Activated gamma-delta T cell treated with anti-CD3 and anti-CD28 coated beads, Interleukin-2, amount 50 U/mL, for 16 hours (primary cell): ENCODE measurements around the gene CUEDC1.
"Not testable (repeated sequence)": the region's sequence is repeated elsewhere in the genome, so short reads cannot be mapped to it uniquely, and the experiment has no call there.

ENCODE experiments used
- DNase-seq: peaks from one replicate; pipeline ENCODE4 v3.0.0-alpha.2; 2020; ENCODE audit warnings: low read depth

Gene CUEDC1

DNA sequence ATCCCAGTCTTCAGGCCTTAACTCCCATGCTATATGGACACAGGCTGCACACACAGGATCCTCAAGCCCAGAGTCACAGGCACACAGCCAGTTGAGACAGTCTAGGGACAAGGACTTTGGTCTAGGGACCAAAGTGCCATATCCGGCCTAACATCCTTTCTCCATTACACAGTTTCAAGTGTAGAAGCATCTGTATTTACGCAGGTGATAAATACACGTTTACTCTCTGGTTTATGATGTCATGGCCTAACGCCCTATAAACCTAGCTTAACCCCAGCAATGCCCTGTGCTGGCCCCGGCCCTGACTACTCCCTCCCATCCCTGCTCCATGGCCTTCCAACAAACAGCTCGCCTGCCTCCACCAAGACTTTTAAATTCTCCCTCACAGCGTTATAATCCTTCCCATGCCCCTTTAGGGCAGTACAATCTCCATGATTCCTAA lies 17.1 kb downstream of the CUEDC1 start:
- DNase-seq, result no peak

DNA sequence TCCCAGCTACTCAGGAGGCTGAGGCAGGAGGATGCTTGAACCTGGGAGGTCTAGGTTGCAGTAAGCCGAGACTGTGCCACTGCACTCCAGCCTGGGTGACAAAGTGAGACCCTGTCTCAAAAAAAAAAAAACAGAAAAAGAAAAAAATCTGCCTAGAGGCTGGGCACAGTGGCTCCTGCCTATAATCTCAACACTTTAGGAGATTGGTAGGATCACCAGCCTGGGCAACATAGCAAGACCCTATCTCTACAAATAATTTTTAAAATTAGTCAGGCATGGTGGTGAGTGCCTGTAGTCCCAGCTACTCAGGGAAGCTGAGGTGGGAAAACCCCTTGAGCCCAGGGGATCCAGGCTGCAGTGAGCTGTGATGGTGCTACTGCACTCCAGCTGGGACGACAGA lies 17.7 kb downstream of the CUEDC1 start:
- DNase-seq, result no peak

DNA sequence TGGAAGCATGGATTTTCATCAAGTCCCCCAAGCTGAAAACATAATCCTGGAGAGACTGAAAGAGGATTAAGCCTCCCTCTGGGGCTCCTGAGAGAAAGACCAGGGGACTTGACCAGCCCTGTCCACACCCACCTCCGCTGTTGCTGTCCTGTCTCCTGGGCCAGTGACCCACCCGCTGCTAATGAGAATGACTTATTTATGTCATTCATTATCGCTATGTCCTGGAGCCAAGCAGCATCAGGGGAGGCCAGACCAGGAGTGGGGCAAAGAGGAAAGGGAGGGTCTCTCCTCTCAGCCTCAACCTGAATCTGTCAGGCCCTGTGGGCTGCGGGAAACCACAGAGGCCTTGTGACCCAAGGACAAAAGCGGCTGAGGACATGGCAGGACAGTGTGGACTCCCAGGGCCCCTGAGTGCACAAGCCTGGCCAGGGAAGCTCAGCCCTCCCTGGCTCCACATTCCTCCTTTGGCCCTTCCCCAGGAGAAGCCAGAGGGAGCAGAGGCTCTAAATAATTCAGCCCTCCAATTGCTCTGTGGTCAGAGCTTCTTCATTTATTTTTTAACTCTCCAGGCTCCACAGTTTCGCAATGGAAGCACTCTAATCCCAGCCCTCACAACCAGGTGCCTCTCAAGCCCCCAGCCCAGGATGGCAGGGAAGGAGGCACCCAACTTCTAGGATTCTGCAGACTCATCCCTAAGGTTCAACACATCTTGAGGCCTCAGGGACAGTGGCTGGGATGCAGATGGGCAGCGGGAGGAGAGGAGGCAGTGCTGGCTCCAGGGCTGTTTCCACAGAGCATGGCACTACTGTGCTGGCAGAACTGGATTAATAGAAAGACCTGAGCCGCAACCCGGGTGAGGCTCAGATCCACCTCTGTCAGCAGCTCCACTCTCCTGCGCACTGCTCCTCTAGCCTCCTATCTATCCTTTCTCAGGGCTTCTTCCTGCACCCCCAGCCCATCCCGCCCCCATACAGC lies 19.1 kb downstream of the CUEDC1 start:
- DNase-seq, result no peak

DNA sequence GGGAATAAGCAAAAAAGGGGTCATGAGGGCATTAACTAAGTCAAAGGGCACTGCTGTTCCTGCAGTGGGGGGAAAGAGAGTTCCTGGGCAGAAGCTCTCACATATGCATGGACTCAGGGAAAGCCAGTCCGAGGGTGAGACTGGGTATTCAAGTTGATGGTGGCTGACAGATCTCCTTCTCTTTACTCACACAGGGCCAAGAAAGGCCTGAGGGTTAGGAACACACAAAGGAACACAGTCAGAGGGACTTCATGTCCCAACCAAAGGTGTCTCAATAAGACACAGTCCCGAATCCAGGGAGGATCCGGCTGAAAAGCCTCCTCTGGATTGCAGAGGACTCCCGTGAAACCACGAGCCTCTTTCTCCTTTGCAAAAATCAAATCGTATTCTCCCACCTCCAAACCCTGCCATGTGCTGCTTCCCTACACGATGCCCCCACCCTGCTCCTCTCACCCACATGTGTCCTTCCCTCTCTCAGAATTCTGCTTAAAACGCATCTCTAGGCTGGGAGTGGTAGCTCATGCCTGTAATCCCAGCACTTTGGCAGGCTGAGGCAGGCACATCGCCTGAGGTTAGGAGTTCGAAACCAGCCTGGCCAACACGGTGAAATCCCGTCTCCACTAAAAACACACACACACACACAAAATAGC lies 23.6 kb downstream of the CUEDC1 start:
- no peak for DNase-seq

DNA sequence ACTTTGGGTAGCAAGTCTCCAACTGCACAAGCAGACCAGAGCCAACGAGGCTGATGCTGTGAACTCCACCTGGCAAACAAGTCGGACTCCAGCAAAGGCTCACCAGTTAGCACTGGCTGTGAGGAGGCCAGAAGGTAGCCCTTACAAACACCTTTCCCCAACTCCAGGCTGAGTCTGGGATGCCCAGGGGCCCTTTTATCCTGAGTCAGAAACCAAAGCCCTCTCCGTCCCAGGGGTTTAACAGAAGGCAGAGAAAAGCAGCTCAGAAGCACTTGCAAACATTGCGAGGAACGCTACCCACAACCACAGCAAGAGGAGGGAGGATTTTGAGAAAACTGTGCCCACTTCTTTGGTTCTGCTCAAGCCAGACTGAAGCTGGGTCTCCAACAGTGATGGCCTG lies 25.0 kb downstream of the CUEDC1 start:
- no peak for DNase-seq

DNA sequence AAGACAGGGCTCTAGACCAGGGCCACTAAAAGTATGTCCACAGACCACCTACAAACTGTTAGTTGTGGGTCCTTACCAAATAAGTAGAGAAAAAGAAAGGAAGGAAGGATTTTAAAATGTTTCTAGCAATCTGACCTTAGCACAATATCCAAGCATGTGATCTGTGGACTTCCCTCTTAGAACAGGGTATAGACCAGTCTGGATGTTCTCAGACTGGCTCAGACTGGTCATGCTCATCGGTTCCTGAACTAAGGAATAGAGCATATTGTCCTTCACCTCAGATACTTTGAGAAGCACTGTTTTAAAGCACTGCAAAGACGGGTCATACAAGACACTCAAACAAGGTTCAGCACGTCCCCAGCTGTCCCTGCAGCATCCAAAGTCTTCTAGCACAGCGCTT lies 25.8 kb downstream of the CUEDC1 start:
- DNase-seq, result no peak

DNA sequence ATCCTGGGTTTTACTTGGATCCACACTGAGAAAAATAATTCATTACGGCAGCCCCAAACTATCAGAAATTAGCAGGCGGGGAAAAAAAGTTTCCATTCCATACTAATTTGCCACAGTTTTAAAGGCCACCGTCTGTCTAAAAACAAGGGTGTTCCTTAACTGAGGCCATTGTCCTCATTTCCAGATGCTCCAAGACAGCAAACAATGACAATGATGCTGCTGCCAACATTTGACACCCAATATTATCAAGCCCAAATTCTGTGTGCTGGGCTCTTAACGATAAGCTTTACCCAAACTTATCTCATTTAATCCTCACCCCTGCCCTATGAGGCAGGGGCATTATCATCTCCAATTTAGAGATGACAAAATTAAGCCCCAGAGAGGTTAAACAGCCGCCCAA lies 26.3 kb downstream of the CUEDC1 start:
- DNase-seq, result no peak

DNA sequence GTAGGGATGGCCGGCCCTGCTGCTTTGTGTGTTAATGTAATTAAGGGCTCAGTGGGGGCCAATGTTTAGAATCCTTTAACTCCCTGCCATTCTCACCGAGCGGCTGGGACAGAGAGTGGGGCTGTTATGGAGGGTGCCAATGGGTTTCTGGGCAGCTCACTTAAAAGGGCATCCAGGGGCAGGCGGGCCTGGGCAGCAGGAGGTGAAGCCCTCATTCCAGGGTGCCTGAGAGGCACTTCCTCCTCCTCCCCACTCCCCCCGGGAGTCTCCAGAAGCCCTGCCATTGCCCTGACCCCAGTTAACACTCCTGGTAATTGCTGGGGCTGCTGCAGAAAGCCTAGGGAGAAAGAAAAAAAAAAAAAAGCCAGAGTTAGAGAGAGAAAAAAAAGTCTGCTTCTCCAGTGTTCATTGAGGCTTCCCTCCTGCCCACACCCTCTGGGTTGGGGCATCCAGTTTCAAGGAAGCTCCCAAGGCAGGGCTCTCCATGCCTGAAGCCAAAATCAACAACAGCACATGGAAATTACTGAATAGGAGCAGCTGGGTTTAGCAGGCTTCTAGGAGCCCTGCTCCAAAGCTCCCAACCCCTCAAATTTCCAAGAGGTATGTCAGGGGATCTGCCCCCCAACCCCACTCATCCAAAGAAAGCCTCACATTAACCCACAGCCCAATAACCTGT lies 28.0 kb downstream of the CUEDC1 start:
- DNase-seq, result no peak

DNA sequence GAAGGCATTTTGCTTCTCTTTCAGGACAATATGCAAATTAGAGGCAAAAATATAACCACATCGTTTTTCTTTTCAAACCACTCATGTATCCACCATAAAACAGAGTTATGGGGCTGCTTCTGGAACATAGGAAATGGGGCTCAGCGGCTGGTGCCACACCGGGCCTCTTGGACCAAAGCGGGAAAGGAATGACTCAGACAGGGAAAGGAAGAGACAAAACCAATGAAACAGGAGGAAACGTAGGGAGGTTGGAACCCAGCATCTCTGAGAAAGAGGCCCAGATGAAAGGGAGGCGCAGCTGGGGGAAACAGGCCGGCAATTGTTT lies 28.5 kb downstream of the CUEDC1 start:
- no peak for DNase-seq

DNA sequence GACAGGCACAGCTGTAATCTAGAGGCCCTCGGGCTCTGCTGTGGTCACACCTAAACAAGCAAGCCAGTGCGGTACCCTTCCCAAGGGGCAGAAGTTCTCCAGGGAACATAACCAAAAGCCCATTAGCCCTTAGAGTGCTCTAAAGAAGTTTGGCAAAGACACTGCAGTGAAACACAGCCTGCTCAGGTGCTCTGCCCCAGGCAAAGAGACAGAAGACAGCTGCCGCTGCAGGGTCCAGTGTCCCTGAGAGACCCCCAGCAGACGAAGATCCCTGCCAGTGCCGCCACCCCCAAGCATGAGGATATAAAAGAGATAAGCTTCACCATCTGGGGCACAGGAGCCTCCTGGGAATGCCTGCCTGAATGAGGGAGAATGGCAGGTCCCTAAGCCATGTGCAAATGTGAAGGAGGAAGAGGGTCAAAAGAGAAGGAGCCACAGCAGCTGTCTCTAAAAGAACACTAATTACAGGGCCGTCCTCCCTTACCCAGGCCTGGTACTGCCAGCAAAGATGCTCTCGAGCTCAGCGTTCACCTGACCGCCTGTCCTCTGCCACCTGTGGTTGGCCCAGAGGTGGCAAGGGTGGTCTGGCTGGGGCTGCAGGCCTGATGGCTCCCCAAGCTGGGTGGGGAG lies 29.7 kb downstream of the CUEDC1 start:
- no peak for DNase-seq

DNA sequence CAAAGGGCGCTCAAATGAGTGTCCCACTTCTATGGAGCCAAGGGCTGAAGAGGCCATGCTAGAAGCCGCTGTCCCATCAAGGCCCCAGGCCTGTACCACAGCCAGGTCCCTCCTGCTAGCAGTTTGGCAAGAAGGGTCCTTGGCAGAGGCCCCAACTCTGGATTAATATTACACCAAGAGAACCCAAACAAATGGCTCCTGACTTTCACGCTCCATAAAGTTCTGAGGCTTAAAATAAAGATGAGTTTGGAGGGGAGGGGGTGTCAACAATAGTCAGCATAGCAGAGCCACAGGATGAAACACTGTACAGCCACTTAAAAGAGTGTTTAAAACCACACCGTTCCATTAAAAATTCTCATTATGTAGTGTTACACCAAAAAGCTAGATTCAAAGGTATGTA lies 30.5 kb downstream of the CUEDC1 start:
- DNase-seq, result no peak

DNA sequence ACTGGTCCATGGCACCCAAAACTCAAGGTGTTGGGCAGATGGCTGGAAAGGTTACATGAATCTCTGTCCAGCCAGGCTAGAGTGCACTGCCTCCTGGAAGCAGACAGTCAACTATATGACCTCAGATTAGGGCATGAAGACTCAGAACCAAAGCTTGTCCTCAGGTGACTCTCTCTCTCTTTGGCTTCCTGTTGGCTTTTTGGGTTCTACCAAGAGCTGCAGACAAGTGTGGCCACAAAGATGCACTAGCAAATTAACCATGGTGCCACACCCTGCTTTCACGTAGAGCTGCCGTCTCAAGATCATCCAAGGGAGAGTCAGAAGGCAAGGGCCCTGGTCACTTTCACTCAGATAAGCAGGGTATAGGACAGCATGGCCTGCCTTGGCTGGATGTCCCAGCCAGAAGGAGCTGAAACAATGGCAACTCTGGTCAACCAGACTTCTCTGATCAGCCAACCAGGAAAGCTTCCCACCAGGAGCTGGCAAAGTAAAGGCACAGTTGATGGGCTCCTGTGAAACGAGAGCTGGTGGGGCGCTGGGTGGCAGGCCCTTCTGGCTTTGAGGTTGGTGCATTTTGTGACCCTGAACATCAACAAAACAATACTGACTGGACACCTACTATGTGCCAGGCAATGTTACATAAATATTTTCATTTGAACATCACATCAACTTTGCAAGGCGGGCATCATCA lies 31.9 kb downstream of the CUEDC1 start:
- no peak for DNase-seq

DNA sequence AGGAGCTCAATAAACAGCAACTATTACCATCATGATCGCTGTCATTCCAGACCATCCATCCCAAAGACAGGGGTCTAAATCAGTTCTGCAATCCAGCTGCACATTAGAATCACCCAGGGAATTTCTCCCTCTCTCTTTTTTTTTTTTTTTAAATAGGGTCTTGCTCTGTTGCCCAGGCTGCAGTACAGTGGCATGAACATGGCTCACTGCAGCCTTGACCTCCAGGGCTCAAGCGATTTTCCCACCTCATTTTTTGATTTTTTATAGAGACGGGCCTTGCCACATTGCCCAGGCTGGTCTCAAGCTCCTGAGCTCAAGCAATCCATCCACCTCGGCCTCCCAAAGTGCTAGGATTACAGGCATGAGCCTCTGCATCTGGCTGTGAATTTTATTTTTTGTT lies 32.5 kb downstream of the CUEDC1 start:
- DNase-seq, result not testable (repeated sequence)

DNA sequence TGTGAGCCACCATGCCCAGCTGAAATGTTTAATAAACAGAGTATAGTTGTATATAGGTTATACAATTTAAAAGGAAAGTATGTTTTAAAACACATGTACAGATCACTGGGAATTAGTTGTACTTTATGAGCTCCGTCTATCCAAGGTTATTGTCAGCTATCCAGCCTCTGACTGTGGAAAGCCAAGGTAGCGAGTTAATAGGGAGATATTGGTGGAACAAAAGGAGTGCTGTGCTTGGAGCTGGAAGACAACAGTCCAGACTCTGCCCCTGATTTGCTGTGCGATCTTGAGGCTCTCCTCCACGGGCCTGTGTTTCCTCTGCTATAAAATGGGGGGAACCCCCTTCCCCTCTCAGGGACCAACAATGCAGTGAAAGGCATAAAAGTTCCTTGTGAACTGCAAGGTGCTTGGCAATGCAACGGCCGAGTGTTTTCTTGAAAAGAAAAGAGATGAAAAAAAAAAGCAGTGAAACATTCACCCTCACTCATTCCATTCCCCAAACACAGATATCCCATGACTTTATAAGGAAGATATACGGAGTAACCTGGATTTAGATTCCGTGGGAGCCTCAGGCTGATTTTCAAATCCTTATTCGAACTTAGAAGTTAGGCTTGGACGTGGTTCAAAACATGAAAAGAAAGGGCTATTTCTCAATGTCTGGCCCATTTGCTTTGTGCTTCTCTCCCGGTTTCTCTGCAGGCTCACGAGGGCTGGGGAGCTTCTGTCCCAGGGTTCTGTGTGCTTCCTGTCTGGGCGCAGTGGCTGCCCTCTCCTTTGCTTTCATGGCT lies 34.1 kb downstream of the CUEDC1 start:
- no peak for DNase-seq

DNA sequence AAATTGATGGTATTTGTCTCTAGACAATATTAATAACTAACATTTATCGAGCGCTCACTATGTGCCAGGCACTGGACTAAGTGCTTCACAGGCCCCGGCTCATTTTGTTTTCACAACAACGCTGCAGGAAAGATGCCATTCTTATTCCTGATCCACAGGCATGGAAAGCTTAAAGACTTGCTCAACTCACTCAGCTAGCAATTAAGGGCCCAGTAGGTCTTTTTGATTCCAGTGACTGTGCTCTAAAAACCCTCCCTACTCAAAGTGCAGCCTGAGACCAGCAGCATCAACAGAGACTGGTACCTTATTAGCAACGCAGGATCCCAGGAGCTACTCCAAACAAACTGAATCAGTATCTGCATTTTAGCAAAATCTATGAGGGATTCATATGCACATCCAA lies 35.3 kb downstream of the CUEDC1 start:
- no peak for DNase-seq

DNA sequence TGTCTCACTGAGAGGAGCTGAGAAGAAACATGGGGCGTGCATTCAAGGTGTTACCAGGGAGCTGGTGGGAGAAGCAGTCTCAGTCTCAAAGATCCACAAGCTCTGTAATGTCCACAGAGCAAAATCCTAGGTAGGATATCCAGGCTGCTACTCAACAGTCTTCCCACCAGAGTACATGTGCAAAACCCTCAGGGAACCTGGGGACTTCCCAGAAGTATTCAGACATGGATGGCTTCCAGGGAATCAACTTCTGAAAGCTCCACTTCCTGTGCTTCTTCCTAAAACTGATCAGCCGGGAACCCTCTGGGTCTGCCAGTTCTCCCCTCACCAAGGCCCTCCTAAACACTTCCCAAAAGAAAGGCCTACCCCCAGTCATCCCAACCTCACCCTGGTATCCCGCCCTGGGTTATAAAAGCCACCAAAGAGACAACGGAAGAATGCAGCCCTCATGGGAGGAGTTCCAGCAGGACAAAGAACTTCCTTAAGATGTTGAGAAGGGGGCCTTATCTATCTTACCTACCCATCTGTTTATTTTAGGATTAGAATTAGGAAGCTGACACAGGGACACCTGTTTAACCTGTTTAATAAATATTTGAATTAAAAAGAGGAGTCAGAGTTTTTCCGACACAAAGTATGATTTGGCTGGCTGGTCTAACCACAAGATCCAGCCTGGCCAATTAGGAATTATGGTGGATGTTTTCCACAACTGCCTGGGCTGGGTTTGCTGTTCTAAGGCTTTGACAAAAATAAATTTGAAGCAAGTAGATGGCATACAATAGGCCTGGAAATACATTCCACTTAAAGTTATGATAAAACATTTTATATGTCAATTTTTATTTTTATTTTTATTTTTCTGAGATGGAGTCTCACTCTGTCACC lies 37.0 kb downstream of the CUEDC1 start:
- no peak for DNase-seq

DNA sequence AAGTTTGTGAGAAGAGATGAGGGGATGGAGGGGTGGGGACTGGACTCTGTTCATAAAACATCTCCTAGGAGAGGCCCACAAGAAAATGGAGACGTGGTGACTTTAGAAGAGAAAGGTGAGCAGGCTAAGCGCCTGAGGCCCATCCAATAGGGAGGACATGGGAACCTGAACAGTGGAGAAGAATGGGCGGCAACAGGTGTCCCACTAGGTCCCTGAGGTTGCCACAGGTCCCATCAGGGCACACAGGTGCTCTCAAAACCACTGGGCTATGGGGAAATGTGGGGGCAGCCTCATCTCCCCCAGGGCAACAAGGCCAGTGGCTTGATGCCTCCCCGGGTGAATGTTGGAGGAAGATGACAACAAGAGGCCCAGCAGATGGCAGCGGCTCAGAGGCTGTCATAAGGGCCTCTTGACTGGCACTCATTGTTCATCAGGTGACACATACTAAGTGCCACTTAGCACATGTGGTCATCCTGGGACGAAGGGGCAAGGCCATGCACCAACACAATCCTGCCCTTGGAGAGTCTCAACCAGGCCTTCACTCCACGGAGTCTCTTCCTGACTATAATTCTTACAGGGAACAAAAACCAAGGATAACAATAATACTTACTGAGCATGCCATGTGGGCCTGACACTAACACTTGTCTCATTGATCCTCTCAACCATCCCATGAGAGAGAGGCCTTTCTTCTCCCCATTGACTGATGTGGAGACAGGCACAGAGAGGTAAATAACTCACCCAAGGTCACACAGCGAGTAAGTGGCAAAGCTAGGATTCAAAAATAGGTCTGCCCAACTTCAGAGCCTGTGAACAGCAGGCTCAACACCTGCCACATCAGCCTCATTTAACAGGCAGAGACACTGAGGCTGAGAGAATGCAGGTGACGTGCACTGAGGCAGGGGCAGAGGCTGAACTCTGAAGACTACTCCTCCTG lies 38.0 kb downstream of the CUEDC1 start:
- DNase-seq, result no peak

DNA sequence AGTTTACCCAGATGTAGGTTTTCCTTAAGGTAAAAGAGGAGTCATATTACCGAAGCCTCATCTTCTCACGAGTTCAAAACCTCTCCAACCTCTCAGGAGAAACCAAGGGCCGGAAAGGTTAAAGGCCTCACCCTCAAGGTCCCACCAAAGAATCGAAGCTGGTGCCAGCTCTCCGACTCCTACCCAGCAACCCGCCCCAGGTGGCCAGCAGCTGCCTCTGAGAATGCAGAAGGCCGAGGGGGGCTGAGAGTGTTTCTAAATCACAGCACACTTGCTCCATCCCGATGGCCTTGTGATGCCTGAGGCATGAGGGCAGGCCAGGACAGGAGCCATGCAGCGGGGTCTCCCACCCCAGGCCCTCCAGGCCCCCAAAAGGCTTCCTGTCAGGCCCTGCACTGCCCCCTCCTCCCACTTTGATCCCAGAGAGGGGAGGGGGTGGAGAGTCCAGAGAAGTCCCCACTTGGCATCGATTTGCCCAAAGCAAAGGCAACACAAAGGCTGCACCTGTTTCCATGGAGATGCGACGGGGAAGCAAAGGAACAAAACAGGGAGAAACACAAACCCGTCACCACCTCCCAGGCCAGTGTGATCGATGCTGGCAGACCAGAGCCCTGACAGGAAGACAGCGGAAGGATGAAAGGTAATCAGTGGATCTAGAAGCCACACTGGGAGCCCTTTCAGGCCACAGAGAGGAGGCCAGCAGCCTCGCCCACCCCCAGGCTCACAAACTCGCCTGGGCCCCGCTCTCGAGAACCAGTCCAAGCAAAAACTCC lies 39.0 kb downstream of the CUEDC1 start:
- no peak for DNase-seq
